GM19239 (cell line): Measurements from ENCODE around the gene SYNGR3.
A peak's percentile ranks its signal among the peaks of the same experiment; 100 is the strongest.
"Not testable (repeated sequence)": the region's sequence is repeated elsewhere in the genome, so short reads cannot be mapped to it uniquely, and the experiment has no call there.

Experiments
- DNase-seq: peaks from one replicate; pipeline ENCODE4 v3.0.0; 2011; ENCODE audit warnings: low spot score; ENCODE audit not compliant: insufficient read length
- FAIRE-seq: peaks from 2 replicates; lab custom pipeline; 2011; peaks lifted over from hg19 to GRCh38; lab: Jason Lieb, UNC

SYNGR3 gene

GRCh38 chr16:1989209-1990100 is at the start of gene SYNGR3:
Gene SYNGR3 (plus strand): TSS chr16:1989970. CDS start chr16:1990103, 133 bp downstream.
- no peak for FAIRE-seq
- no peak for DNase-seq

DNA sequence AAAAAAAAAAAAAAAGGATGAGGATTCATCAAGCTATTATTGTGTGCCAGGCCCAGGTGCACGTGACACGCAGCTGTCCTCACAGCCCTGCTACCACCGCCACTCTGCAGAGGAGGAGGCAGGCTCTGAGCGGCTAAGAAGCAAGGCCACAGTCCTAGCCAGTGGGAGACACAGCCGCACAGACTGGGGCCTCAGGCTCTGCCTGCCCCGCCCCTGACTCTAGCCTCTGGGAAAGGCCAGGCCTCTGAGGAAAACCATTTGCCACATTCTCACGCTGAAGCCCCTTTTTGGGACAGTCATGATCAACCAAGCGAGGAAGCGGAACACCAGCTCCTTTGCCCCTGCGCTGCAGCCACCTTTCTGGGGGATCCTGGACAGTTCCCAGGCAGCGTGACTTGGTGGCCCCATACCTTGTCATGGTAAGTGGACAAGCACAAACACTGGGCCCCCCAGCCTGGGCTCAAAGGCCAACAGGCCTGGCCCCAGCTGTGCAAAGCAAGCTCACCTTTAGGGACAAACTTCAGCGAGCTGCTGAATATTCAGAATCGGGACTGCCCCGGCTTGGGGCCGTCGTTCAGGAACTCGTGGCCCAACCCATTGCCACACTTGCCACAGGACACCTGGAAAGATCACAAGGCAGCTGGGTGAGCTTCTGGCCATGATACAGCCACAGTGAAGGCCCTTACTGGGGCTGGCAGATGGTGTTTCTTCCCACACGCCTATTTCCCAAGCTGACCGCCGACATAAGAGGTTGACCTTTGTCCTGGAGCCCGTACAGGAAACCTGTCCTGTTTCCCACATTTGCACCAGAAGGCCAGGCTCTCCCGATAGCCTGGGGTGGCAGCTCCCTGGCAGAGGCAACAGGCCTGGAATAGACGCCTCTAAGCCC is 49.3 kb upstream of the SYNGR3 start:
- FAIRE-seq (no peak), DNase-seq (no peak)

DNA sequence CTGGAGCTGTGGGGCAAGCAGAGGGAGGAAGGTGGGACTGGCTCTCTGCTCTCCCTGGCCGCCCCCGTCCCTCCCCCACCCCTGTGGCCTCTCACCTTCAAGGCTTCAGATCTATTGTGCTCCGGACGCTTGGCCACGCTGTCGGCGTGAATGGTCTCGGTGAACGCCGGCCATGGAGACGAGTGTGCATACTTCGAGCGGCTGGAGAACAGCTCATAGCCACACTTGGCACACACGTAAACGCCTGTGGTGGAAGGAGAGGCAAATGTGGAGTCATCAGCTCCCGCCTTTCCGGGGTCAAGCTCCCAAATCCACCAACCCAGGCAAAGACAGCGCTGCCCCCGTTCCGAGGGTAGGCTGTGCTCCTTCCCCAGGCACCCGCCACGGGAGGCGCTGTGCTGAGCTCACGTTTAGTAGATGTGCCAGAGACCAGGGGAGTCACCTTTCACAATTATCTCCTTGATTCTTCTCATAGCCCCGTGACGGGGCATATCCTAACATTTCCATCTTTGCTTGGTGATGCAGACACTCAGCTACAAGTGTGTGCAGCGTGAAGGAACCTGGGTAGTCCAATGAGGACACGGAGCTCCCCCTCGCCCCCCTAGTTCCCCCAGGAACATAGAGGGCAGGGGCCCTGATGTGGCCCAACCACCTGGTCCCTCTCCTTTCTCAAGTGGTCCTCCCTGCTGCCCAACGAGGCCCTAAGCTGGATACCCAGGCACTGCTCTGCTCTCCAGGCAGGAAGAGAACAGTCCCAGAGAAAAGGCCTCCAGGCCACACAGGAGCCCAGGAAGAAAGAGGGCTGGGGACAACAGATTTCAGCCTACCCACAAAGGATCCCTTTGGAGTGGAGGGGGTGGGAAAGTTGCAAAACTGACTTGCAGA is 48.4 kb upstream of the SYNGR3 start:
- DNase-seq (no peak), FAIRE-seq (no peak)

GRCh38 chr16:1942047-1942809 is 47.5 kb upstream of the SYNGR3 start:
- DNase-seq (no peak), FAIRE-seq (no peak)

DNA sequence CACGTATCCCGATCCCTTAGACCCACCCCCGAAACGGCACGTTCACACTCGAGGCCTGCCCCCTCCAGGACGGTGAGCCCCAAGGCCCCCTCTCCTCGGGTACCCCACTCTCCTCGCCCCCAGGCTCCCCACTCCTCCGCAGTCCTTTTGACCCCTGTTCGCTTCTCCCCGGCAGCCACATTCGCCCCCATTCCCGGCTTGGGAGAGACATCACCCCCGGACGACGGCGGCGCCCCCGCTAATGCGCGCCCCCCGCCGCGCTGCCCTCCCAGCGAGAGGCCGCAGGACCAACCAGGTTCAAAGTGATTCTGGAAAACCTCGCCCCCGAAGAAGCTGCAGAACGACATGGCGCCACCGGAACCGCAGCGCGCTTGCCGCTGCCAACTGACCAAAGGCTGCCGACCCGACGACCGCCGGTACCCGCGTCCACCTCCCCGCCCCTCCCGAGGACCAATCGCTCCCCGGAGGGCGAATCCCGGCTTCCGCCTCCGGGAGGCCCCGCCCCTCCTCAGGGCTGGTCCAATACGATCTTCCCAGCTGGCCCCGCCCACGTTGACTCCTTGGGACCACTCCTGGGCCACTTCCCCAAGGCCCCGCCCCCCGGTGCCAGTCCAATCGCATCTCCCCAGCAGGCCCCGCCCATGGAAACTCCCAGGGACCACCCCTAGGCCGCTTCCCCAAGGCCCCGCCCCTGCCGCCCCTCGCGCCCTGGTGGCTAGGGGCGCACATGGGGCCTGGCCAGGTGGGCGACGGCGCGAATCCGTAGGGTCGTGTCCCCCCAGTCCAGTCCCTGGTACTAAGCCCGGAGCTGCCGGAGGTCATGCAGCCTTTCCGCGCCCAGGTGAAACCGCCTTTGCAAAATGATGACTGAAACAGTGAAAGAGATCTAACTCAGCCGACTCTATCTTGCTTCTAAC is 46.7 kb upstream of the SYNGR3 start, which contains the start of gene MSRB1:
TSS of gene MSRB1 (minus strand) at position 390 of the 917 bp plus-strand sequence. CDS start at position 347, 43 bp downstream.
- FAIRE-seq = peak; percentile 98
- DNase-seq = peak; percentile 99

DNA sequence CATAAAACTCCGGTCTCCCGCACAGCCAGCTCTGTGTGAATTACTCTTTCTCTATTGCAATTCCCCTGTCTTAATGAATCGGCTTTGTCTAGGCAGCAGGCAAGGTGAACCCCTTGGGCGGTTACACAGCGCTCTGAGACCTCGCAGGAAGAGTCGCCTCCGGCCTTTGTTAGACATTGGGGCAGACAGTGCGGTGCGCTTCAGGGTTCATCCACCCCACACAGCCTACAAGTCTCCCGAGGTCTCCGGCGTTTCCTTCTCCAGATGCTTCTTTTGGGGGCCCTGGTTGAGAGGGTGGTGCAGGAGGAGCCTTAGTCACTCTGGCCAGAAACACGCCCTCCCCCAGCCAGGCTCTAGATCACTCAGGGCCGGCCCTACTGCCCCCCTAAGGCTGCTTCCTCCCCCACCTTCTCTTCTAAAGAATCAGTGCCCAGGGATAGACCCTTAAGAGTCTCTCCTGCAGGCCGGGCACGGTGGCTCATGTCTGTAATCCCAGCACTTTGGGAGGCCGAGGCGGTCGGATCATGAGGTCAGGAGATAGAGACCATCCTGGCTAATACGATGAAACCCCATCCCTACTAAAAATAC is 45.1 kb upstream of the SYNGR3 start:
- FAIRE-seq (no peak), DNase-seq (no peak)

GRCh38 chr16:1945559-1946391 is 44.0 kb upstream of the SYNGR3 start:
- DNase-seq (no peak), FAIRE-seq (no peak)

- FAIRE-seq = no peak
Observed at GRCh38 chr16:1946495-1947368, 43.0 kb upstream of the SYNGR3 start.

DNA sequence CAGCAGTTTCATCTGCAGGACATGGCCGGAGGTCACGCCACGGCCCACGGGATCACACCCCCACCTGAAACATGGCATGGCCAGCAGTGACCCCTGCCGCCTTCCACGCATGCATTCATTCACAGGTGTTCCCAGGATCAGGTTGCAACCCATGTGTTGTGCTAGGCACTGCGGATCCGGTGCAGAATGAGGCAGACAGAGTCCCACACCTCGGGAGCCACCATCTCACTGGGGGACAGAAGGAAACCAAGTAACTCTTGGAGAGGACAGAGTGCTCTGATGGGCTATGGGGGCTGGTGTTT is 42.5 kb upstream of the SYNGR3 start:
- DNase-seq (no peak), FAIRE-seq (no peak)

More at GRCh38 chr16:1946495-1947368, 43.0 kb upstream of the SYNGR3 start:
- no peak for DNase-seq

DNA sequence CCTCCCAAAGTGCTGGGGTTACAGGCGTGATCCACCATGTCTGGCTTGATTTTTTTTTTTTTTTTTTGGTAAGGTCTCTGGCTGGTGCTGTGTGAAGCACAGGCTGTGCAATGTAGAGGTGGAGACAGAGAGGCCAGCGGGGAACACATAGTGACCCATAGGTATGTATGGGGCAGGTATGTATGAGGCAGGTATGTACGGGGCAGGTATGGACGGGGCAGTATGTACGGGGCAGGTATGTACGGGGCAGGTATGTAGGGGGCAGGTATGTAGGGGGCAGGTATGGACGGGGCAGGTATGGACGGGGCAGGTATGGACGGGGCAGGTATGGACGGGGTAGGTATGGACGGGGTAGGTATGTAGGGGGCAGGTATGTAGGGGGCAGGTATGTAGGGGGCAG is 40.3 kb upstream of the SYNGR3 start:
- no peak for DNase-seq
- FAIRE-seq = no peak

DNA sequence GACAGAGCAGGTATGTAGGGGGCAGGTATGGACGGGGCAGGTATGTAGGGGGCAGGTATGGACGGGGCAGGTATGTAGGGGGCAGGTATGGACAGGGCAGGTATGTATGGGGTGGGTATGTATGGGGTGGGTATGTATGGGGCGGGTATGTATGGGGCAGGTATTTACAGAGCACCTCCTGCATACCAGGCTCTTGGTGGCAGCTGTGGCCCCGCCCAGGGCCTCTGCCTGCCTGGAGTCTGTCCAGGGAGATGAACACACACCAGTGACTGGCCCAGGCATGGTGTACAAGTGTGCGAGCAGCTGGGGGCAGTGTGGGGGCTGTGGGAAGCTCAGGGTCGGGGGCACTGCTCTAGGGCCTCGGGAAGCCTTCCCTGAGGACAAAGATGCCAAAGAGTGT is 39.7 kb upstream of the SYNGR3 start:
- FAIRE-seq (no peak), DNase-seq (no peak)

- DNase-seq (no peak), FAIRE-seq (no peak)
Observed at GRCh38 chr16:1950559-1950958, 39.2 kb upstream of the SYNGR3 start.

GRCh38 chr16:1953734-1954133 is 36.0 kb upstream of the SYNGR3 start:
- FAIRE-seq (no peak), DNase-seq (no peak)

- not testable (repeated sequence) for FAIRE-seq, DNase-seq
Observed at GRCh38 chr16:1957434-1958142, 32.2 kb upstream of the SYNGR3 start.

- FAIRE-seq = not testable (repeated sequence)
Observed at GRCh38 chr16:1958143-1958491, 31.7 kb upstream of the SYNGR3 start.

More at GRCh38 chr16:1958143-1958491, 31.7 kb upstream of the SYNGR3 start:
- not testable (repeated sequence) for DNase-seq
